ENCODE data around the gene S100A11.

Gene S100A11

GRCh38 chr1:151986501-151987190, 50.2 kb downstream of the S100A11 start:
- no peak for ATAC-seq
- no peak overlapping the region for H3K27ac Mint-ChIP-seq
- H3K36me3 Mint-ChIP-seq = peaks cover 87% of the 10 kb centered on the region
- no peak overlapping the region for H3K4me3 Mint-ChIP-seq
- no peaks in the 10 kb centered on the region for H3K9me3 Mint-ChIP-seq
- DNase-seq (ENCODE audit: low spot score in 2 of 2) = no peak
- peaks cover 82% of the 10 kb centered on the region for H3K4me1 Mint-ChIP-seq

- no peak for DNase-seq (ENCODE audit: low spot score in 2 of 2)
- Mint-ChIP-seq H3K9me3 (no peaks in the 10 kb centered on the region), H3K4me3 (peak overlapping the region; percentile 52), H3K27ac (no peak overlapping the region), H3K36me3 (peaks cover 96% of the 10 kb centered on the region), H3K4me1 (peaks cover 78% of the 10 kb centered on the region)
- ATAC-seq = no peak
Measured at GRCh38 chr1:151985768-151986167, 51.0 kb downstream of the S100A11 start.

- Mint-ChIP-seq H3K9me3 (no peaks in the 10 kb centered on the region), H3K4me1 (peaks cover 74% of the 10 kb centered on the region), H3K36me3 (peaks cover 98% of the 10 kb centered on the region), H3K27ac (peak overlapping the region; percentile 89), H3K4me3 (peak overlapping the region; percentile 52)
- no peak for DNase-seq (ENCODE audit: low spot score in 2 of 2)
- no peak for ATAC-seq
Measured at GRCh38 chr1:151985270-151985669, 51.5 kb downstream of the S100A11 start.

- H3K4me1 Mint-ChIP-seq = peaks cover 65% of the 10 kb centered on the region
- no peaks in the 10 kb centered on the region for H3K9me3 Mint-ChIP-seq
- H3K4me3 Mint-ChIP-seq = peak overlapping the region; percentile 52
- peaks cover 97% of the 10 kb centered on the region for H3K36me3 Mint-ChIP-seq
- DNase-seq (ENCODE audit: low spot score in 2 of 2) = peak; percentile 24 to 72
- H3K27ac Mint-ChIP-seq = peak overlapping the region; percentile 89
- ATAC-seq = peak; percentile 97
Measured at GRCh38 chr1:151984313-151984956, 52.4 kb downstream of the S100A11 start.

Measured in stimulated activated effector memory CD8-positive, alpha-beta T cell treated with anti-CD3 and anti-CD28 coated beads, Interleukin-12 subunit alpha, Interleukin-12 subunit beta, amount 100 ng/mL, for 72 hours (primary cell).